MG63 (cell line): ENCODE results near the gene KRTAP12-3. TPM values are rescaled to one million over a fixed set of nuclear protein-coding genes. Genes with fewer than 3 reads are reported as not detected.

ENCODE experiments used
- DNase-seq: peaks from one replicate; pipeline ENCODE4 v3.0.0-alpha.2; 2020
- H3K27me3 ChIP-seq: fragments of 250-450 bp; sonication (Bioruptor Pico); 2 replicates; pipeline ENCODE4 v1.5.1; 2020; ENCODE audit warnings: mild to moderate bottlenecking, moderate library complexity
- H3K36me3 ChIP-seq: fragments of 250-450 bp; sonication (Bioruptor Pico); 2 replicates; pipeline ENCODE4 v1.5.1; 2020; ENCODE audit warnings: mild to moderate bottlenecking, moderate library complexity
- H3K4me3 ChIP-seq: fragments of 250-450 bp; sonication (Bioruptor Pico); 2 replicates; pipeline ENCODE4 v1.5.1; 2020; ENCODE audit warnings: mild to moderate bottlenecking, moderate library complexity
- H3K9me3 ChIP-seq: fragments of 250-450 bp; sonication (Bioruptor Pico); 2 replicates; pipeline ENCODE4 v1.5.1; 2020; ENCODE audit warnings: mild to moderate bottlenecking, moderate library complexity
- total RNA-seq: library from RNA; depleted of rRNA; stranded (reverse); fragments of >200 nt; shearing (Covaris generic); gene quantifications from 2 replicates; pipeline ENCODE4 v1.2.3, GENCODE V29; 2014; ENCODE audit warnings: low replicate concordance; rRNA removed

The KRTAP12-3 gene
- total RNA-seq, 1 experiment from 2014 or later: not detected

DNA sequence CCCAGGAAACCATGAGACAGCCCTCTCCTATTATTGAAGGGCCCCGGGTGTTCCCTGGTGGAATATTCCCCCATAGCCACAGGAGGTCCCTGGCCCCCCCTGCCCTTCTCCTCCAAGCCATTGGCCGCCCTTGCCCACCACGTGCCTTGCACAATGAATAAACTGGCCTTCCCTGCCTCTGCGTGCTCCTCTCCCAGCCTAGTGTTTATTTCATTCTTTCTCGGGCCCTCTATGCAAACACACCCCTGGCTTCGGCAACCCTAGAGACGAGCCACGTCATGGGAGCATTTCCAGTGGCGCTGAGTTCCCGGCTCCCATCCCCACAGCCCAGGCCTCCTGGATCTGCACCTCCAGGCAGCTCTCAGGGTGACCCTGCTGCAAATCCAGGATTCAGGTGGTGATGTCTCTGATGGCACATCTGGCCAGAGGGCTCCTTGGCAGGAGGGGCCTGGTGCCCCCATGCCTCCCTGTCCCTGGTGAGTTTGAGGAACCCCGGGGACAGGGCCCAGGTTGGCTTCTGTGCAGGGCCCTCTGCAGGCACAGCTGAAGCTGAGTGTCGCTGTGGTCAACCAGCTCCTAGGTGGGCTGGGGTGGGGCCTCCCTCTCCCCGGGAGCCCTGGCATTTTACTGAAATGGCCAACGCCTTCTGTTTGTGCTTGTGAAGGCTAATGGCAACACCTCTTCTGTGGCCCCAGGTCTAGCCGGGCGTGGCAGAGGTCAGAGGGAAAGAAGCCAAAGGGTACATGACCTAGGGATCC, 45.4 kb downstream of the KRTAP12-3 start:
- H3K27me3 ChIP-seq: peaks cover 22% of the 10 kb centered on the region

DNA sequence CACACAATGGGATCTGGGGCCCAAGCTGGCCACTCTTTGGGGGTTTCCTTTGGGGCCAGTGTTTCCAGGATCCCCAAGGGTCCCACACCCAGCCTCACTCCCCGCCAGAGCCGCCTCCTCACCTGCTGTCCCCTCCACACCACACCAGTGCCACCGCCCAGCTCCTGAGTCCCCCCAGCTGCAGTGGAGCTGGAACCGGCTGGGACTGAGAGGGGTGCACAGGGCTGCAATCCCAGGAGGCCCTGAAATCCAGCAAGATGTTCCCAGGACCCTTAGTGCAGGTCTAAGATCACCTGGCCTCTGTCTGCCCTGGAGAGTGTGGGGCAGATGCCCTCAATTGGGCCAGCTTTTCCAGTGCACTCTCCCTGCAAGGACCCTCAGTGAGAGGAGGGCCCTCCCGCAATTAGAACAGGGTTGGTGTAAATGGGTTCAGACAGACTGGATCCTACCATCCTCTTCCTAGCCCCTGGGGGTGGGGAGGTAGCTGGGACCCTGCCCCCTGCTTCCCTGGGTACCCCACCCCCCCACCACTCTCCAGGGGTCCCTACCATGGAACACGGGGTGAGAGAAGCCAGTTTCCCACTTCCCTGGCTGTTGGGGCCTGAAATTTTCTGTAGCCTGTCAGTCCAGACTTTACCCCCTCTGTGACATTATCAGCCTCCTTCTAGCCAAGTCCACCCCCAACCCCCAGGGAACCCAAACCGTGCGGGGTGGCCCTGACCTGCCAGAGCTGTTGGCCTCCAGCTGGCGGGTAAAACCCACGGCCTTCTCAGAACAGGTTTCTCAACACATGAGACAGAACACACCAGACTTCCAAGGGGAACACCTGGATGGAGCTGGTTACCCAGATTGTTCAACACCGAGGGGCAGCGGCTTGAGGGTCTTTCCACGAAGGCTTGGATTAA, 46.3 kb downstream of the KRTAP12-3 start:
- Histone ChIP-seq H3K27me3 (peaks cover 30% of the 10 kb centered on the region), H3K4me3 (no peak overlapping the region), H3K9me3 (no peaks in the 10 kb centered on the region), H3K36me3 (no peaks in the 10 kb centered on the region)
- no peak for DNase-seq

More for the DNA sequence above, 45.4 kb downstream of the KRTAP12-3 start:
- H3K36me3 ChIP-seq: no peaks in the 10 kb centered on the region
- no peaks in the 10 kb centered on the region for H3K9me3 ChIP-seq
- no peak overlapping the region for H3K4me3 ChIP-seq
- DNase-seq: no peak

DNA sequence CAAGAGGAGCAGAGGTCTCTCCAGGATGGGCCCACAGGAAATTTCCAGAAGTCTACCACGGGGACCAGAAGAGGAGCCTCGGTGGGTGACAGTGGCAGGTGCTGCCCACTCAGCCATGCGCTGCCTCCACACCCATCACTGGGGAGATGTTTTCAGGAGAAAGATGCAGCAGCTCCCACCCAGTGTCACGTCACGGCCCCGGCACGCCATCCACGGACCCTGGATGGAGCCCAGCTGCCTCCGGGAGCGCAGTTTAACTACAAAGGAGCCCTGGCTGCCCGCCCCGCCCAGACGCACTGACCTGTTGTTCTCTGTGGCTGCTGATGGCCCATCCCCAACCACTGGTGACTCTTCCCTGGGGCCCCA, 46.9 kb downstream of the KRTAP12-3 start:
- DNase-seq: no peak
- Histone ChIP-seq H3K9me3 (no peaks in the 10 kb centered on the region), H3K4me3 (no peak overlapping the region), H3K27me3 (peaks cover 36% of the 10 kb centered on the region), H3K36me3 (no peaks in the 10 kb centered on the region)

DNA sequence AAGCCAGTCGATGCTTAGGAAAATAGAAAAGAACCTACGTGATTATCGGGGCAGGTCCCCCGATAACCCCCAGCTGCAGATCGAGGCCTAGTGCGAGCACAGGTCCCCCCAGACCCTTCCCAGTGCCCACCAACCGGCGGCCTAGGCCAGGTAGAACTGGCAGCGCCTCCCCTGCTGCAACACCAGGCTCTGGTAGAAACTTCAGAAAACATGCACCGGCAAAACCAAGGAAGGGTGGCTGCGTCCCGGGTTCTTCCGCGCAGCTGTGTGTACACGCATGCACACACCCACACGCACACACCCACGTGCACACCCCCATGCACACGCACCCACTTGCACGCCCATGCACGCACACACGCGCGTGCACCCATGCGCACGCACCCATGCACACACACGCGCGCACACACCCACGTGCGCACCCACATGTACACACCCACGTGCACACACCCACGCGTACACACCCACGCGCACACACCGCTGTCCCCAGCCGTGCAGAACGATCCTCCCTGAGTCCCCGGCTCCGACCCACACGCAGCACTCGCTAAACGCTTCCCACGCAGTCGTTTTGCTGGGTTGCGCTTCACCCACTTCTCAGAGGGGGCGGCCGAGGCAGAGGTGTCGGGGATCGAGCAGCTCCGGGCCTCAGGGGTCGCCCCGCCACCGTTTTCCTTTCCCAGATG, 48.4 kb downstream of the KRTAP12-3 start:
- no peak for DNase-seq
- no peak overlapping the region for H3K4me3 ChIP-seq
- no peaks in the 10 kb centered on the region for H3K36me3 ChIP-seq
- no peaks in the 10 kb centered on the region for H3K9me3 ChIP-seq
- peaks cover 48% of the 10 kb centered on the region for H3K27me3 ChIP-seq

DNA sequence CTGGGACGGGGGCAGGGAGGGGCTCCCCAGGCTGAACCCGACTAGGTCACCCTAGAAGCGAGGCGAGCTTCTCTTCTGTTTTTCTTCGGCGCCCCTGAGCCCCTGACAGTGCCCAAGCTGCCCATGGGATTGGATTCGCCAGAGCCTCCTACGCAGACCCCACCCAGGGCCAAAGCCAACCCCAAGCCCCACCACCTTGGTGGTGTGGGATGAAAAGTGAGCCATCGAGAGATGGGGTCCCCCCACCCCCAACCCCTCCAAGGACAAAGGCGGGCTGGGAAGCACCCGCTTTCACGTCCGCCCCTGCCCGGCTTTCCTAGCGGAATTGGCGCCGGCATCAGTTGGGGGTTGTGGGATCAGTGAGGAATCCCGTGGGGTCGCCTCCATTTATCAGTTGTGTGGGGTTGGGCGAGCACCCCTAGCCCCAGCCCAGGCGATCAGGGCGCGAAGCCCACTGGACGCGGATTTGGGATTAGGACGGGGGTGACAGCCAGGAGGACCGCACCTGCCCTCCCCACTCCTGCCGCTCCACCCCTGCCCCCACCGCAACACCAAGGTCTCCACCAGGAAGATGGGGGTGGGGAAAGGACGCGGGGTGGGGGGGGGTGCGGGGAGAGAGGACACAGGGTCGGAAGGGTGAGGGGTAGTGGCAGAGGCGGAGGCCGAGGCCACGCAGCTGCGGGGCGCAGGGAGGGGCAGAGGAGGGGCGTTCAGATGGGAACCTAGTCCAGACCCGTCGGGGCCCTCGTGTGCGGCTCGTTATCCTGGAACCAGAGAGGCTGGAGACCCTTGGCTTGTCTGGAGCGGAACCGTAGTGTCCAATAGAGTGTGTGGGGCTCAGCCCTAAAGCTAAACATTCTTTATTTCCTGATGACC, 49.2 kb downstream of the KRTAP12-3 start:
- Histone ChIP-seq H3K36me3 (no peaks in the 10 kb centered on the region), H3K4me3 (no peak overlapping the region), H3K9me3 (no peaks in the 10 kb centered on the region), H3K27me3 (peaks cover 51% of the 10 kb centered on the region)
- DNase-seq: no peak

Other genes with a start within 250 kb of the KRTAP12-3 start
- gene LRRC3, start 202.4 kb upstream of the KRTAP12-3 start, total RNA-seq: 1.2 and 1.4 TPM in 2 replicates
- not detected in 2 replicates for gene KRTAP10-1, start 117.7 kb upstream of the KRTAP12-3 start, total RNA-seq
- gene KRTAP10-2, start 106.4 kb upstream of the KRTAP12-3 start, total RNA-seq: not detected in 2 replicates
- gene KRTAP10-3, start 99.1 kb upstream of the KRTAP12-3 start, total RNA-seq: not detected in 2 replicates
- gene KRTAP10-4, start 84.2 kb upstream of the KRTAP12-3 start, total RNA-seq: not detected in 2 replicates
- not detected in 2 replicates for gene KRTAP10-5, start 77.3 kb upstream of the KRTAP12-3 start, total RNA-seq
- gene KRTAP10-6, start 65.4 kb upstream of the KRTAP12-3 start, total RNA-seq: not detected in 2 replicates
- not detected in 2 replicates for gene KRTAP10-7, start 57.3 kb upstream of the KRTAP12-3 start, total RNA-seq
- gene KRTAP10-8, start 45.9 kb upstream of the KRTAP12-3 start, total RNA-seq: not detected in 2 replicates
- gene KRTAP10-9, start 30.8 kb upstream of the KRTAP12-3 start, total RNA-seq: not detected in 2 replicates
- not detected in 2 replicates for gene KRTAP10-10, start 20.6 kb upstream of the KRTAP12-3 start, total RNA-seq
- gene KRTAP10-11, start 11.5 kb upstream of the KRTAP12-3 start, total RNA-seq: not detected in 2 replicates
- not detected in 2 replicates for gene KRTAP12-4, start 3.3 kb upstream of the KRTAP12-3 start, total RNA-seq
- gene KRTAP12-2, start 9.0 kb downstream of the KRTAP12-3 start, total RNA-seq: not detected in 2 replicates
- not detected in 2 replicates for gene KRTAP12-1, start 24.2 kb downstream of the KRTAP12-3 start, total RNA-seq
- not detected in 2 replicates for gene KRTAP10-12, start 39.2 kb downstream of the KRTAP12-3 start, total RNA-seq
- gene TSPEAR, start 53.6 kb downstream of the KRTAP12-3 start, total RNA-seq: not detected in 2 replicates
- gene UBE2G2, start 143.9 kb downstream of the KRTAP12-3 start, total RNA-seq: 59.9 and 76.0 TPM in 2 replicates
- gene SUMO3, start 160.1 kb downstream of the KRTAP12-3 start, total RNA-seq: 153 and 197 TPM in 2 replicates
- gene PTTG1IP, start 215.8 kb downstream of the KRTAP12-3 start, total RNA-seq: 396 and 445 TPM in 2 replicates